Measurements from ENCODE around the gene SPATC1L. TPM values are rescaled to one million over a fixed set of nuclear protein-coding genes. Genes with fewer than 3 reads are reported as not detected.

SPATC1L gene
- polyA plus RNA-seq, 2 of the 4 experiments (the other 2 are of a cell fraction): 0.14 TPM; not detected in 1

DNA sequence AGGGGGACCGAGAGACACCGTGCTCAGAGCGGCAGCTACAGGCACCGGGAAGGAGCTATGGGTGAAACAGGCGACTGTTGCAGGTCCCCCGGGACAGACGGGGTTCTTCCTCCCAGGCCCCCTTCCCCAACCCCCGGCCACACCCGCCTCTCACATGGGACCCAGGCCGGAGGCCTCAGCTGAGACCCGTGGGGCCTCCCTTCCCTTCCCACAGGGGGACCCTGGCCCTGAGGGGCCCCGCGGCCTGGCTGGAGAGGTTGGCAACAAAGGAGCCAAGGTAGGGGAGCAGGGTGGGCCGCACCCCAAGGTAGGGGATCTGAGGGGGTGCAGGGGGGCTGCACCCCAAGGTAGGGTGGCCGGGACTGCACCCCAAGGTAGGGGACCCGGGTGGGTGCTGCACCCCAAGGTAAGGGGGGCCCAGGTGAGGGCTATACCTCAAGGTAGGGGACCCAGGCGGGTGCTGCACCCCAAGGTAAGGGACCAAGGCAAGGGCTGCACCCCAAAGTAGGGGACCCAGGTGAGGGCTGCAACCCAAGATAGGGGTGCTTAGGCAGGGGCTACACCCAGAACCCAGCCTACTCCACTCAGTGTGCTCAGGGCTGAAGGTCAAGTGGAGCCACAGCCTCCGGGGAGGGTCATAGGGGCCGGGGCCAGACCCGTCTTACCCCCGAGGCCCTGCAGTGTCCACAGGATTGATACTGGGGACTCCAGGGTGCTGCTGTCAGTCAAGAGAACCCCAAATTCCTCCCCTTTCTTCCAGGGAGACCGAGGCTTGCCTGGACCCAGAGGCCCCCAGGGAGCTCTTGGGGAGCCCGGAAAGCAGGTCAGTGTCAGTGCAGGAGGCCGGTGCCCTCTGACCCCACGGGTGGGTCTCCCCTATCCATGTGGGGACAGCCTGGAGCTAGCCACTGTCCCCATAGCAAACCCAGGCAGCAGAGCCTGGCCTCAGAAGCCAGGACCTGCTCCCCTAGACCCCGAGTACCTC, 63.7 kb downstream of the SPATC1L start:
- Histone ChIP-seq H3K4me3 (no peak overlapping the region), H3K9me3 (no peaks in the 10 kb centered on the region), H3K4me1 (no peaks in the 10 kb centered on the region), H3K27ac (no peak overlapping the region), H3K4me2 (no peak overlapping the region)
- no peak for TF ChIP-seq TP53 (CRISPR knock-in tag; IDR thresholded peaks at IDR 0.05)
- no peak for TF ChIP-seq CHD2 (IDR thresholded peaks at IDR 0.05; ENCODE audit: low read length, partially characterized antibody)
- TF ChIP-seq BHLHE40 (IDR thresholded peaks at IDR 0.05; ENCODE audit: low read depth, low read length): no peak
- no peak for TF ChIP-seq ZSCAN20 (CRISPR knock-in tag; IDR thresholded peaks at IDR 0.05)
- TF ChIP-seq, protein P1, sequence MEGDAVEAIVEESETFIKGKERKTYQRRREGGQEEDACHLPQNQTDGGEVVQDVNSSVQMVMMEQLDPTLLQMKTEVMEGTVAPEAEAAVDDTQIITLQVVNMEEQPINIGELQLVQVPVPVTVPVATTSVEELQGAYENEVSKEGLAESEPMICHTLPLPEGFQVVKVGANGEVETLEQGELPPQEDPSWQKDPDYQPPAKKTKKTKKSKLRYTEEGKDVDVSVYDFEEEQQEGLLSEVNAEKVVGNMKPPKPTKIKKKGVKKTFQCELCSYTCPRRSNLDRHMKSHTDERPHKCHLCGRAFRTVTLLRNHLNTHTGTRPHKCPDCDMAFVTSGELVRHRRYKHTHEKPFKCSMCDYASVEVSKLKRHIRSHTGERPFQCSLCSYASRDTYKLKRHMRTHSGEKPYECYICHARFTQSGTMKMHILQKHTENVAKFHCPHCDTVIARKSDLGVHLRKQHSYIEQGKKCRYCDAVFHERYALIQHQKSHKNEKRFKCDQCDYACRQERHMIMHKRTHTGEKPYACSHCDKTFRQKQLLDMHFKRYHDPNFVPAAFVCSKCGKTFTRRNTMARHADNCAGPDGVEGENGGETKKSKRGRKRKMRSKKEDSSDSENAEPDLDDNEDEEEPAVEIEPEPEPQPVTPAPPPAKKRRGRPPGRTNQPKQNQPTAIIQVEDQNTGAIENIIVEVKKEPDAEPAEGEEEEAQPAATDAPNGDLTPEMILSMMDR (IDR thresholded peaks at IDR 0.05): no peak
- TF ChIP-seq HEYL (CRISPR knock-in tag; IDR thresholded peaks at IDR 0.05): no peak
- TF ChIP-seq NPAS2 (CRISPR knock-in tag; IDR thresholded peaks at IDR 0.05; ENCODE audit: borderline replicate concordance): no peak
- TF ChIP-seq, protein P2, sequence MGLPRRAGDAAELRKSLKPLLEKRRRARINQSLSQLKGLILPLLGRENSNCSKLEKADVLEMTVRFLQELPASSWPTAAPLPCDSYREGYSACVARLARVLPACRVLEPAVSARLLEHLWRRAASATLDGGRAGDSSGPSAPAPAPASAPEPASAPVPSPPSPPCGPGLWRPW (IDR thresholded peaks at IDR 0.05): no peak
- no peak for TF ChIP-seq CEBPB (IDR thresholded peaks at IDR 0.05)
- TF ChIP-seq HOXB13 (CRISPR knock-in tag; IDR thresholded peaks at IDR 0.05; ENCODE audit: low read depth): no peak
- TF ChIP-seq MAFK (IDR thresholded peaks at IDR 0.05; ENCODE audit: partially characterized antibody): no peak
- ATAC-seq (no peak), DNase-seq (ENCODE audit: low read depth in 1 of 2, low spot score in 1 of 2) (no peak), FAIRE-seq (no peak)
- ChIA-PET CTCF (interaction anchor here (1.4 kb wide), 1 partner anchor 148 kb away, joined by 5 read pairs; no protein-coding TSS in a partner anchor), POLR2A (no interaction called here)
- WGBS (ENCODE audit: missing lambda C conversion rate): 81% methylated on average over 8 of the region's 26 CpGs

DNA sequence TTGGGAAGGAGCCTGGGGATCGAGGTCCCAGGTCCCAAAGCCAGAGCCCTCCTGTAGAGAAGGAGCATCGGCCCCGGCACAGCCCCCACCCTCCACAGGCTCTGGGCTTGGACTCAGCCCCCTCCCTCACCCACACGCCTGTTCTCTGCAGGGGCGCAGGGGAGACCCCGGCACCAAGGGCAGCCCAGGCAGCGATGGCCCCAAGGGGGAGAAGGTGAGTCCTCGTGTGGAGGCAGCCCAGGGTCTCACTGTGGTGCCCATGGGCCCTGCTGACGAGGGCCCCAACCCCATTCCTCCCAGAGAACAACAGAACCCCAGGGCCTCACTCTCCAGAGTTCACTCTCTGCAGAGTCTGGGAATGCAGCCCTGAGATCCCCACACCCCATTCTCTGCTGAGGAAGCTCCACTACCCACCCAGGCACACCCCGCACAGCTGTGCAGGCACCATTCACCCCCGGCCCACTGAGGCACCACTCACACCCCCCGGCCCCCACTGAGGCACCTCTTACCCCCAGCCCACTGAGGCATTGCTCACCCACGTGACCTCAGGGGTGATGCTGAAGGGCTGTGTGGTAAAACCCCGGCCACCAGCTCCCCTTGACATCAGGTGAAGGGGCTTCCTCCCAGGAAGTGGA, 64.5 kb downstream of the SPATC1L start:
- ChIA-PET CTCF (interaction anchor here (0.6 kb wide), 1 partner anchor 148 kb away, joined by 3 read pairs; no protein-coding TSS in a partner anchor), POLR2A (no interaction called here)
- H3K4me3 ChIP-seq: no peak overlapping the region
- H3K4me2 ChIP-seq: no peak overlapping the region
- WGBS (ENCODE audit: missing lambda C conversion rate): no CpG with 5 or more reads among the region's 14 CpGs
- ATAC-seq (no peak), FAIRE-seq (no peak), DNase-seq (ENCODE audit: low read depth in 1 of 2, low spot score in 1 of 2) (no peak)
- no peak overlapping the region for H3K27ac ChIP-seq
- H3K4me1 ChIP-seq: no peaks in the 10 kb centered on the region
- no peaks in the 10 kb centered on the region for H3K9me3 ChIP-seq
- TF ChIP-seq HOXB13 (CRISPR knock-in tag; IDR thresholded peaks at IDR 0.05; ENCODE audit: low read depth) (no peak), HOXA7 (CRISPR knock-in tag; IDR thresholded peaks at IDR 0.05) (no peak), EHF (CRISPR knock-in tag; IDR thresholded peaks at IDR 0.05) (no peak), FOSL2 (IDR thresholded peaks at IDR 0.05) (no peak), FOSL2 (CRISPR knock-in tag; IDR thresholded peaks at IDR 0.05) (no peak), MYC (IDR thresholded peaks at IDR 0.05; ENCODE audit: borderline replicate concordance, low read length) (no peak), FOSB (CRISPR knock-in tag; IDR thresholded peaks at IDR 0.05) (no peak), HOXB5 (CRISPR knock-in tag; IDR thresholded peaks at IDR 0.05) (no peak), KDM1A (IDR thresholded peaks at IDR 0.05; ENCODE audit: low read depth) (no peak), KDM5A (IDR thresholded peaks at IDR 0.05) (no peak), NR3C1 (IDR thresholded peaks at IDR 0.05) (no peak), NPAS2 (CRISPR knock-in tag; IDR thresholded peaks at IDR 0.05; ENCODE audit: borderline replicate concordance) (no peak)
- TF ChIP-seq, protein P3, sequence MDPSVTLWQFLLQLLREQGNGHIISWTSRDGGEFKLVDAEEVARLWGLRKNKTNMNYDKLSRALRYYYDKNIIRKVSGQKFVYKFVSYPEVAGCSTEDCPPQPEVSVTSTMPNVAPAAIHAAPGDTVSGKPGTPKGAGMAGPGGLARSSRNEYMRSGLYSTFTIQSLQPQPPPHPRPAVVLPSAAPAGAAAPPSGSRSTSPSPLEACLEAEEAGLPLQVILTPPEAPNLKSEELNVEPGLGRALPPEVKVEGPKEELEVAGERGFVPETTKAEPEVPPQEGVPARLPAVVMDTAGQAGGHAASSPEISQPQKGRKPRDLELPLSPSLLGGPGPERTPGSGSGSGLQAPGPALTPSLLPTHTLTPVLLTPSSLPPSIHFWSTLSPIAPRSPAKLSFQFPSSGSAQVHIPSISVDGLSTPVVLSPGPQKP (IDR thresholded peaks at IDR 0.05; ENCODE audit: low read depth, low read length): no peak
